Suprapubic skin (tissue), 4 donors: ENCODE results near the gene KDM6A. TPM values are rescaled to one million over a fixed set of nuclear protein-coding genes. Genes with fewer than 3 reads are reported as not detected.
"Not testable (repeated sequence)": the region's sequence is repeated elsewhere in the genome, so short reads cannot be mapped to it uniquely, and the experiment has no call there.

Experiments
- DNase-seq, 2 donors: peaks; one replicate each; pipeline ENCODE4 v3.0.0-alpha.2; 2019; ENCODE audit warnings: low spot score in 2 of 2
- H3K27ac ChIP-seq: fragments of 200-600 bp; sonication (generic); one replicate; pipeline ENCODE4 v1.5.1; 2019
- H3K27me3 ChIP-seq: fragments of 200-600 bp; sonication (generic); one replicate; pipeline ENCODE4 v1.5.1; 2019
- H3K36me3 ChIP-seq: fragments of 200-600 bp; sonication (generic); one replicate; pipeline ENCODE4 v1.5.1; 2019
- H3K4me1 ChIP-seq: fragments of 200-600 bp; sonication (generic); one replicate; pipeline ENCODE4 v1.5.1; 2019
- H3K4me3 ChIP-seq: fragments of 200-600 bp; sonication (generic); one replicate; pipeline ENCODE4 v1.5.1; 2019; ENCODE audit warnings: mild to moderate bottlenecking
- H3K9me3 ChIP-seq: fragments of 200-600 bp; sonication (generic); one replicate; pipeline ENCODE4 v1.5.1; 2019
- EP300 ChIP-seq: sonication (generic); formaldehyde crosslinking; IDR thresholded peaks from one replicate; pipeline ENCODE4 v1.6.1; 2017; ENCODE audit warnings: antibody characterized with exemption
- POLR2A ChIP-seq, 2 donors: fragments of 450-650 bp; IDR thresholded peaks; one replicate each; pipeline ENCODE4 v1.6.1; 2017; ENCODE audit warnings: antibody characterized with exemption in 2 of 2, mild to moderate bottlenecking in 2 of 2, moderate library complexity in 2 of 2
- POLR2AphosphoS5 ChIP-seq, 3 donors: sonication (generic); formaldehyde crosslinking; IDR thresholded peaks; one replicate each; pipeline ENCODE4 v1.6.1; 2017; ENCODE audit warnings: antibody characterized with exemption in 3 of 3
- WGBS: methylation state at CpG from one replicate; pipeline ENCODE4 v1.1.5; 2018; 5-methylcytosine and 5-hydroxymethylcytosine counted together
- total RNA-seq, 4 donors: library from RNA; depleted of rRNA; stranded (reverse); fragments of >200 nt; gene quantifications; one replicate each; pipeline ENCODE4 v1.1.0, GENCODE V29; 2016
- TF ChIP-seq, protein P1 (sequence below), 2 donors: fragments of 200-600 bp in 1 of 2; fragments of 450-650 bp in 1 of 2; sonication (generic) in 1 of 2; IDR thresholded peaks; one replicate each; pipeline ENCODE4 v1.5.1; 2016 to 2019; ENCODE audit warnings: antibody characterized with exemption in 2 of 2, mild to moderate bottlenecking in 1 of 2, moderate library complexity in 1 of 2

The KDM6A gene
- total RNA-seq, 4 donors from 2014 or later: 45.5 to 140 (median 60.9) TPM

DNA sequence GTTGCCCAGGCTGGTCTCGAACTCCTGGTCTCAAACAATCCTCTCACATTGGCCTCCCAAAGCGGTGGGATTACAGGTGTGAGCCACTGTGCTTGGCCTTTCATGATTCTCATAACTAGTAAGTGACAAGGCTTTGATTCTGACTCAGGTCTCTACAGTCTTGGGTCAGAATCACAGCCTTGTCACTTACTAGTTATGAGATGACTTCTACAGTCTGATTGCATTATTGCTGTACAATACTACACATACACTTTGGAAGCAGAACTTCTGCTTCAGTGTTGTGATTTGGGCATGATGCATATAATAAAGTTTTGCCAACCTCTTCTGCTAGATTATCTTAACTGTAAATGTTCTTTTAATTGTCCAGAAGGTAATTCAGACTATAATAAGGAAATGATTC, 123.3 kb downstream of the KDM6A start:
- no peaks in the 10 kb centered on the region for H3K36me3 ChIP-seq
- H3K4me3 ChIP-seq: no peak overlapping the region
- WGBS: 95% methylated on average over 2 of the region's 2 CpGs
- H3K9me3 ChIP-seq: no peaks in the 10 kb centered on the region
- peaks cover 11% of the 10 kb centered on the region for H3K4me1 ChIP-seq
- no peak overlapping the region for H3K27ac ChIP-seq
- TF ChIP-seq POLR2A (IDR thresholded peaks at IDR 0.05) (no peak), EP300 (no peak), POLR2AphosphoS5 (IDR thresholded peaks at IDR 0.05) (no peak)
- TF ChIP-seq, protein P1, sequence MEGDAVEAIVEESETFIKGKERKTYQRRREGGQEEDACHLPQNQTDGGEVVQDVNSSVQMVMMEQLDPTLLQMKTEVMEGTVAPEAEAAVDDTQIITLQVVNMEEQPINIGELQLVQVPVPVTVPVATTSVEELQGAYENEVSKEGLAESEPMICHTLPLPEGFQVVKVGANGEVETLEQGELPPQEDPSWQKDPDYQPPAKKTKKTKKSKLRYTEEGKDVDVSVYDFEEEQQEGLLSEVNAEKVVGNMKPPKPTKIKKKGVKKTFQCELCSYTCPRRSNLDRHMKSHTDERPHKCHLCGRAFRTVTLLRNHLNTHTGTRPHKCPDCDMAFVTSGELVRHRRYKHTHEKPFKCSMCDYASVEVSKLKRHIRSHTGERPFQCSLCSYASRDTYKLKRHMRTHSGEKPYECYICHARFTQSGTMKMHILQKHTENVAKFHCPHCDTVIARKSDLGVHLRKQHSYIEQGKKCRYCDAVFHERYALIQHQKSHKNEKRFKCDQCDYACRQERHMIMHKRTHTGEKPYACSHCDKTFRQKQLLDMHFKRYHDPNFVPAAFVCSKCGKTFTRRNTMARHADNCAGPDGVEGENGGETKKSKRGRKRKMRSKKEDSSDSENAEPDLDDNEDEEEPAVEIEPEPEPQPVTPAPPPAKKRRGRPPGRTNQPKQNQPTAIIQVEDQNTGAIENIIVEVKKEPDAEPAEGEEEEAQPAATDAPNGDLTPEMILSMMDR (IDR thresholded peaks at IDR 0.05): no peak
- H3K27me3 ChIP-seq: no peaks in the 10 kb centered on the region
- no peak for DNase-seq

DNA sequence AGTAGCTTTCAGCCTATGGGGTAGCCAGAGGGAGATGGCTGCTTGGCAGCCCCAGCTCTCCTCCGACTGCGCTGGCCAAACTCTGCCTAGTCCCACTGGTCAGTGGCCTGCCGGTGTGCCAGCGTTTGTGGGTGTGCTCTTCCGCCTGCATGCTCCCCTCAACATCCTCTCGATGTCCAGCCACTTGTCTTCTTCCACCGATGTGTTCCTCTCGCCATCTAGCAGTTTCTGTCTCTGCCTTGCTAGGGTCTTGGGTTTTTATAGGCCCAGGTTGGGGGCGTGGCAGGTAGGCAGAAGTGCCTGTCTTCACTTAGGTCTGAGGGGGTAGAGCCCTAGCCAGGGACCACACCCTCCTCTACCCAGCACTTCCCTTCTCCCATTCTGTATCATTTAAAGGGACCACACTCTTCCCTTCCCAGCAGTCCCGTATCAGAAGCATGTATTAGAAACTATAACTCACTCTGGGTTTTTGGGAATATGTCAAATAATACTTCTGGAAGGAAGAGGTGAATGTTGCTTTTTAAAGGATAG, 124.4 kb downstream of the KDM6A start:
- Histone ChIP-seq H3K4me3 (no peak overlapping the region), H3K27ac (no peak overlapping the region), H3K9me3 (no peaks in the 10 kb centered on the region), H3K4me1 (peaks cover 13% of the 10 kb centered on the region), H3K27me3 (no peaks in the 10 kb centered on the region), H3K36me3 (no peaks in the 10 kb centered on the region)
- WGBS: 86% methylated on average over 10 of the region's 10 CpGs
- no peak for DNase-seq
- TF ChIP-seq POLR2AphosphoS5 (IDR thresholded peaks at IDR 0.05): no peak
- no peak for TF ChIP-seq POLR2A (IDR thresholded peaks at IDR 0.05)
- TF ChIP-seq, protein P1 (IDR thresholded peaks at IDR 0.05): no peak
- TF ChIP-seq EP300: no peak

DNA sequence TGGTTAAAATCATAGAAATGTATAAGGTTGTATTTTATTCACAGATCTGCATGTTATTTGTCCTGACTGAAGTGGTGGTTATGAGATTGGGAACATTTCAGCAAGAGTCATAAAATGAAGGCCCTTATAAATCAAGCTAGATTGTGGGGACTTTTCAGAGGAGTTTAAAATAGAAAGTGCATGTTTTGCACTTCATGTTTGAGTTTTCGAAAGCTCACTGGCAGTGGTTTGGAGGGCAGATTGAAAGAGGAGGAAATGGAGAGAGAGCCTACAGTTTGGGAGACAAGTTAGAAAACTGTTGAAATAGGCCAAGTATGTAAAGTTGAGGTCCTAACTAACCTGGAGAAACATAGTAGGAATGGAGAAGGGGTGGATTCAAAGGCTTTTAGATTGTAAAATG, 124.9 kb downstream of the KDM6A start:
- Histone ChIP-seq H3K27ac (no peak overlapping the region), H3K4me3 (no peak overlapping the region), H3K9me3 (no peaks in the 10 kb centered on the region), H3K27me3 (no peaks in the 10 kb centered on the region), H3K36me3 (no peaks in the 10 kb centered on the region), H3K4me1 (peaks cover 18% of the 10 kb centered on the region)
- 51% methylated on average over 1 of the region's 1 CpG for WGBS
- DNase-seq: no peak
- TF ChIP-seq, protein P1 (IDR thresholded peaks at IDR 0.05): no peak
- TF ChIP-seq EP300 (no peak), POLR2A (IDR thresholded peaks at IDR 0.05) (no peak), POLR2AphosphoS5 (IDR thresholded peaks at IDR 0.05) (no peak)

DNA sequence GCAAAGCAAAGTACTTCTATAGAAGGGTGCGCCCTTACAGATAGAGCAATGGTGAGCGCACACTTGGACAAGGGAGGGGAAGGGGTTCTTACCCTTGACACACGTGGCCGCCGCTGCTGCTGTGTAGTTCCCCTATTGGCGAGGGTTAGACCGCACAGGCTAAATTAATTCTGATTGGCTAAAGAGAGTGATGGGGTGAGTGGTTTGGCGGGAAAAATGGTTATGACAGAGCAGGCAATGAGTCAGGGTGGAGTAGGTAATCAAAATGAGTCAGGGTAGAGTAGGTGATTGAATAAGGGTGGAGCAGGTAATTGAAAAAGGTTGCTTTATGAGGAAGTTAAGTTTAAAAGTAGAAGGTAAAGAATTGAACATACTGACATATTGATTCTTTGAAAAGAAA, 126.2 kb downstream of the KDM6A start:
- H3K4me1 ChIP-seq: peaks cover 19% of the 10 kb centered on the region
- H3K36me3 ChIP-seq, DNase-seq, H3K9me3 ChIP-seq, H3K27ac ChIP-seq, H3K4me3 ChIP-seq, H3K27me3 ChIP-seq: not testable (repeated sequence)
- WGBS: 93% methylated on average over 8 of the region's 8 CpGs

DNA sequence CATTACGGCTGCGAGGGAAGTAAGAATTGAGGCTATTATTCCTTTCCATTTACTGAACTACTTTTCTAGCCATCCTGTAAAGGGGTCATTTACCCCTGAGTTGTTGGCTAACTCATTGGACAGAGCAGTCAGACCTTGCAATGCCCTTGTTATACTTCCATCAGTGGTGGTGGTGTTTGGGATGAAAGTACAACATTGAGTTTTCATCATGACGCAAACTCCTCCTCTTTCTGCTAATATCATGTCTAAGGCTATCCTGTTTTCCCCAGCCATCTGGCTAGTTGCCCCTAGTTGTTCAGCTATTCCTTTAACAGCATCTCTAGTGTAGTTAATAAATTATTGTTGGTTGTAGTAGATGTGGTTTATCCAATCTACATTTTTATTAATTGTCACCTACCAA, 126.9 kb downstream of the KDM6A start:
- 90% methylated on average over 3 of the region's 3 CpGs for WGBS
- not testable (repeated sequence) for DNase-seq, H3K9me3 ChIP-seq, H3K27me3 ChIP-seq, H3K4me3 ChIP-seq, H3K27ac ChIP-seq, H3K36me3 ChIP-seq
- H3K4me1 ChIP-seq: peaks cover 19% of the 10 kb centered on the region

DNA sequence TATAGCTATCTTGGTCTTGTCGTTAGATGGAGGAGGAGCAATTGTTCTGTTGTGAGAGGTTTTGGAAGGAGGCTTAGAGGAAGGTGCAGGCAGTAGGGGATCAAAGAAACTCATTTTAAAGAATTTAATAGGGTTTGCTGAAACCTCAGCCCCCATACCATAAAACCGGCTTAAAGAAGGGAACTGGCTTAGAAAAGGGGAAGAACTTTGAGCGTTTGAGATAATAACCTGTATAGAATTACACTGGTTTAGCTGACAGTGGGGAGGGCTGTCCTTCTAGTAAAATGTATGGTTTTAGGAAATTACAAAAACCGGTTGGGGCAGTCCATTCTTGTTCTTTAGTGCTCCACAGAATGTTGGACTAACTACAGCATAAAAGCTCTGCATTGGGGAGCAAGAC, 128.1 kb downstream of the KDM6A start:
- Histone ChIP-seq H3K9me3 (no peaks in the 10 kb centered on the region), H3K27me3 (no peaks in the 10 kb centered on the region), H3K36me3 (no peaks in the 10 kb centered on the region), H3K4me1 (peaks cover 19% of the 10 kb centered on the region), H3K4me3 (no peak overlapping the region), H3K27ac (no peak overlapping the region)
- TF ChIP-seq POLR2AphosphoS5 (IDR thresholded peaks at IDR 0.05): no peak
- TF ChIP-seq, protein P1 (IDR thresholded peaks at IDR 0.05): no peak
- no peak for TF ChIP-seq EP300
- no peak for TF ChIP-seq POLR2A (IDR thresholded peaks at IDR 0.05)
- 62% methylated on average over 4 of the region's 4 CpGs for WGBS
- DNase-seq: no peak
